ENCODE measurements around the gene PLCL2. TPM values are rescaled to one million over a fixed set of nuclear protein-coding genes. Genes with fewer than 3 reads are reported as not detected.

PLCL2 gene
- total and polyA plus RNA-seq, 2 donors (not counting 1 experiment from before 2014, with no cell fraction given): 21.7 to 55.2 TPM

DNA sequence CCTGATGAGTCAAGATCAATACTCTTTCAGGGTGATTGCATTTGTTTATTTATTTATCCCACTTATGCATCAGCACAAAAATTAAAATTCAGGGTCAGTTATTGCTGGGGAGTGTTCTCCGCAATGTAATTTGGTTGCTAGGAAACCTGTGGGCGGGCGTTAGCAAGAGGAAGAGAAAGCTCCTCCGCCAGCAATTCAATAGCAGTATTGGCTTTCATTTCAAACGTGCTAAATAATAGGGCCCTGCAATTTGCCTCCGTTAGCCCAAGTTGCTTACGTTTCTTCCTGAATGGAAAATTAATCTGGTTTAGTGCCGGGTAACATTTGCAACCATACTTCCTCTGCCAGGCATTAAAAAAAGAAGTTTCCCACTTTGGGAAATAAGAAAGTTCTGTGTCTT lies 35.5 kb upstream of the PLCL2 start:
- peak overlapping the region; percentile 57 for H3K9ac ChIP-seq (ENCODE audit: low read length)
- peak overlapping the region; percentile 29 to 44 for H3K27ac ChIP-seq (ENCODE audit: low read length in 2 of 2)
- peaks cover 30% of the 10 kb centered on the region for H3K4me1 Mint-ChIP-seq
- no peaks in the 10 kb centered on the region for H3K79me2 ChIP-seq (ENCODE audit: control insufficient read depth, insufficient read depth, low read length)
- POLR2A ChIA-PET: interaction anchor here (1.1 kb wide), 1 partner anchor 35 kb away, joined by 4 read pairs; no protein-coding TSS in a partner anchor
- peak overlapping the region; percentile 20 to 59 (median 47) for H3K4me3 ChIP-seq (ENCODE audit: control extremely low read depth in 1 of 5, extremely low read depth in 1 of 5, insufficient read depth in 1 of 5, low read depth in 2 of 5, low read length in 4 of 5)
- intact Hi-C loops (cut with micrococcal nuclease): no loop called here
- peak overlapping the region; percentile 80 for H3K4me3 Mint-ChIP-seq
- DNase-seq (peak; percentile 86), ATAC-seq (ENCODE audit: low read depth) (peak; percentile 95)
- TF ChIP-seq, protein P1, sequence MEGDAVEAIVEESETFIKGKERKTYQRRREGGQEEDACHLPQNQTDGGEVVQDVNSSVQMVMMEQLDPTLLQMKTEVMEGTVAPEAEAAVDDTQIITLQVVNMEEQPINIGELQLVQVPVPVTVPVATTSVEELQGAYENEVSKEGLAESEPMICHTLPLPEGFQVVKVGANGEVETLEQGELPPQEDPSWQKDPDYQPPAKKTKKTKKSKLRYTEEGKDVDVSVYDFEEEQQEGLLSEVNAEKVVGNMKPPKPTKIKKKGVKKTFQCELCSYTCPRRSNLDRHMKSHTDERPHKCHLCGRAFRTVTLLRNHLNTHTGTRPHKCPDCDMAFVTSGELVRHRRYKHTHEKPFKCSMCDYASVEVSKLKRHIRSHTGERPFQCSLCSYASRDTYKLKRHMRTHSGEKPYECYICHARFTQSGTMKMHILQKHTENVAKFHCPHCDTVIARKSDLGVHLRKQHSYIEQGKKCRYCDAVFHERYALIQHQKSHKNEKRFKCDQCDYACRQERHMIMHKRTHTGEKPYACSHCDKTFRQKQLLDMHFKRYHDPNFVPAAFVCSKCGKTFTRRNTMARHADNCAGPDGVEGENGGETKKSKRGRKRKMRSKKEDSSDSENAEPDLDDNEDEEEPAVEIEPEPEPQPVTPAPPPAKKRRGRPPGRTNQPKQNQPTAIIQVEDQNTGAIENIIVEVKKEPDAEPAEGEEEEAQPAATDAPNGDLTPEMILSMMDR (IDR thresholded peaks at IDR 0.05): no peak
- TF ChIP-seq EZH2 (IDR thresholded peaks at IDR 0.05; ENCODE audit: borderline replicate concordance, insufficient read depth, low read depth, low read length, poor library complexity, severe bottlenecking): no peak
- no peaks in the 10 kb centered on the region for H3K27me3 Mint-ChIP-seq
- H2AFZ ChIP-seq (ENCODE audit: insufficient read depth, low read depth, low read length, poor library complexity, severe bottlenecking): peak overlapping the region; percentile 46
- peak overlapping the region; percentile 64 for H3K4me2 ChIP-seq (replicated peaks; ENCODE audit: low read depth, low read length, poor library complexity, severe bottlenecking)
- no peaks in the 10 kb centered on the region for H4K20me1 ChIP-seq (ENCODE audit: control insufficient read depth, insufficient read depth, low read length, poor library complexity, severe bottlenecking)
- WGBS (ENCODE audit: insufficient coverage): 0% methylated on average over 2 of the region's 8 CpGs
- CTCF ChIA-PET: interaction anchor here (1.1 to 1.7 kb wide), 3 partner anchors 12 to 35 kb away, joined by 4 to 7 read pairs (median 5); partner anchors contain the start of gene PLCL2
- H3K4me1 ChIP-seq (ENCODE audit: control insufficient read depth in 2 of 2, insufficient read depth in 2 of 2, low read length in 2 of 2): peaks cover 19 to 25% of the 10 kb centered on the region in 2 donors
- H3K36me3 ChIP-seq (replicated peaks in 1 of 2; ENCODE audit: control extremely low read depth in 1 of 2, control insufficient read depth in 1 of 2, extremely low read depth in 1 of 2, insufficient read depth in 2 of 2, low read length in 1 of 2): no peaks in the 10 kb centered on the region
- no peaks in the 10 kb centered on the region for H3K27me3 ChIP-seq (replicated peaks in 1 of 4; ENCODE audit: control extremely low read depth in 1 of 4, control insufficient read depth in 3 of 4, insufficient read depth in 4 of 4, low read length in 3 of 4)
- H3K27ac Mint-ChIP-seq: peak overlapping the region; percentile 70
- no peaks in the 10 kb centered on the region for H3K9me3 Mint-ChIP-seq (ENCODE audit: insufficient read depth)
- H3K9me3 ChIP-seq (ENCODE audit: control extremely low read depth in 1 of 3, control insufficient read depth in 2 of 3, insufficient read depth in 1 of 3, low read length in 2 of 3): no peaks in the 10 kb centered on the region

DNA sequence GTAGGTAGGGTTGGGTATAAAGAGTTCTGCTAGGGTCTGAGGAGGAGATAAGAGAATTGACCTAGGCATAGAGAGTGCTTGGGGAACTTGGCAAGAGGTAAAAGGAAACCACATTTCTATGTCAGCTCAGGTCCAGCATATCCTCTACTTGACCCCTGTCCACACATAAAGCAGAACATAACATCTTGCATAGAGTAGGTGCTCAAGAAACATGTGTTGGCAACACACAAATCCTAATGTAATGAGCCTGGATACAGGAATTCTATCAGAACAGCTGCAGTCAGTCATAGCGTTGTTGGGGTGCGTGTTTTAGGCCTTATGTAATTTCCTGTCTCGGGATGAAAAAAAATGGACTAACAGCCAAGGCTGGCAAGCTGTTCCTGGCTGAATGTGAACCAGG lies 35.0 kb upstream of the PLCL2 start:
- Histone ChIP-seq H4K20me1 (ENCODE audit: control insufficient read depth, insufficient read depth, low read length, poor library complexity, severe bottlenecking) (no peaks in the 10 kb centered on the region), H2AFZ (ENCODE audit: insufficient read depth, low read depth, low read length, poor library complexity, severe bottlenecking) (peak overlapping the region; percentile 46), H3K27me3 (replicated peaks in 1 of 4; ENCODE audit: control extremely low read depth in 1 of 4, control insufficient read depth in 3 of 4, insufficient read depth in 4 of 4, low read length in 3 of 4) (peaks cover 0 to 1% (median 0%) of the 10 kb centered on the region in 4 experiments), H3K36me3 (replicated peaks in 1 of 2; ENCODE audit: control extremely low read depth in 1 of 2, control insufficient read depth in 1 of 2, extremely low read depth in 1 of 2, insufficient read depth in 2 of 2, low read length in 1 of 2) (no peaks in the 10 kb centered on the region), H3K9ac (ENCODE audit: low read length) (peak overlapping the region; percentile 57), H3K27ac (ENCODE audit: low read length in 2 of 2) (peak overlapping the region; percentile 29 to 44), H3K4me1 (ENCODE audit: control insufficient read depth in 2 of 2, insufficient read depth in 2 of 2, low read length in 2 of 2) (peaks cover 18 to 23% of the 10 kb centered on the region in 2 donors), H3K79me2 (ENCODE audit: control insufficient read depth, insufficient read depth, low read length) (no peaks in the 10 kb centered on the region), H3K9me3 (ENCODE audit: control extremely low read depth in 1 of 3, control insufficient read depth in 2 of 3, insufficient read depth in 1 of 3, low read length in 2 of 3) (no peaks in the 10 kb centered on the region), H3K4me3 (ENCODE audit: control extremely low read depth in 1 of 5, extremely low read depth in 1 of 5, insufficient read depth in 1 of 5, low read depth in 2 of 5, low read length in 4 of 5) (peak overlapping the region; percentile 20 to 59 (median 47)), H3K4me2 (replicated peaks; ENCODE audit: low read depth, low read length, poor library complexity, severe bottlenecking) (peak overlapping the region; percentile 64)
- ChIA-PET CTCF (interaction anchor here (1.0 to 1.7 kb wide), 4 partner anchors 12 to 35 kb away, joined by 4 to 7 read pairs (median 4); partner anchors contain the start of gene PLCL2), POLR2A (interaction anchor here (1.1 kb wide), 1 partner anchor 35 kb away, joined by 4 read pairs; no protein-coding TSS in a partner anchor)
- Mint-ChIP-seq H3K27ac (peak overlapping the region; percentile 70), H3K9me3 (ENCODE audit: insufficient read depth) (no peaks in the 10 kb centered on the region), H3K4me3 (peak overlapping the region; percentile 80), H3K27me3 (no peaks in the 10 kb centered on the region), H3K4me1 (peaks cover 30% of the 10 kb centered on the region)
- ATAC-seq (ENCODE audit: low read depth): peak; percentile 26
- intact Hi-C loops (cut with micrococcal nuclease): no loop called here
- no peak for DNase-seq
- TF ChIP-seq, protein P1 (IDR thresholded peaks at IDR 0.05): no peak
- TF ChIP-seq EZH2 (IDR thresholded peaks at IDR 0.05; ENCODE audit: borderline replicate concordance, insufficient read depth, low read depth, low read length, poor library complexity, severe bottlenecking): no peak
- no CpG with 5 or more reads among the region's 3 CpGs for WGBS (ENCODE audit: insufficient coverage)

Measured in B cell (primary cell).